ENCODE results near the gene ZNF516. TPM values are rescaled to one million over a fixed set of nuclear protein-coding genes. Genes with fewer than 3 reads are reported as not detected.
A peak's percentile ranks its signal among the peaks of the same experiment; 100 is the strongest.

The ZNF516 gene
- total RNA-seq, 6 donors from 2014 or later = 21.9 to 44.3 (median 36.5) TPM

DNA sequence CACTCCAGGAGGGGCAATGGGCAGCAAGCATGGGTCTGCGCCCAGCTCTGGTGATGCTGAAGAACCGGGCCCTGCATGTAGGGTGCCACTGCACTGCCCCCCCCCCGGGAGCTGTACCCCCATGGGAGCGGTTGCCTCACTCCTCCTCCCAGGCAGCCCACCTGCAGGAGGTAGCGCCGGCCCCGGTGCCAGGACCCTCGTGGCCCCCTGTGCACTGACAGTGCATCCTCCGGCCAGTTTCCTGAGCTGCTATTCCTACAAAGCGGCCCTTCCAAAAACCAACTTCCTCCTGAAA is 109.4 kb downstream of the ZNF516 start:
- H3K9me3 ChIP-seq = no peaks in the 10 kb centered on the region
- DNase-seq = peak in 1 of 2 donors; percentile 14
- H3K27ac ChIP-seq = no peak overlapping the region
- no peaks in the 10 kb centered on the region for H3K27me3 ChIP-seq
- no peaks in the 10 kb centered on the region for H3K36me3 ChIP-seq
- H3K4me3 ChIP-seq = no peak overlapping the region
- no peak for ATAC-seq (ENCODE audit: low FRiP score in 2 of 2)
- H3K4me1 ChIP-seq = peaks cover 4 to 20% (median 7%) of the 10 kb centered on the region in 4 donors
- TF ChIP-seq POLR2A (IDR thresholded peaks at IDR 0.05) (no peak), POLR2AphosphoS5 (IDR thresholded peaks at IDR 0.05) (no peak), EP300 (IDR thresholded peaks at IDR 0.05) (no peak)
- TF ChIP-seq, protein P1, sequence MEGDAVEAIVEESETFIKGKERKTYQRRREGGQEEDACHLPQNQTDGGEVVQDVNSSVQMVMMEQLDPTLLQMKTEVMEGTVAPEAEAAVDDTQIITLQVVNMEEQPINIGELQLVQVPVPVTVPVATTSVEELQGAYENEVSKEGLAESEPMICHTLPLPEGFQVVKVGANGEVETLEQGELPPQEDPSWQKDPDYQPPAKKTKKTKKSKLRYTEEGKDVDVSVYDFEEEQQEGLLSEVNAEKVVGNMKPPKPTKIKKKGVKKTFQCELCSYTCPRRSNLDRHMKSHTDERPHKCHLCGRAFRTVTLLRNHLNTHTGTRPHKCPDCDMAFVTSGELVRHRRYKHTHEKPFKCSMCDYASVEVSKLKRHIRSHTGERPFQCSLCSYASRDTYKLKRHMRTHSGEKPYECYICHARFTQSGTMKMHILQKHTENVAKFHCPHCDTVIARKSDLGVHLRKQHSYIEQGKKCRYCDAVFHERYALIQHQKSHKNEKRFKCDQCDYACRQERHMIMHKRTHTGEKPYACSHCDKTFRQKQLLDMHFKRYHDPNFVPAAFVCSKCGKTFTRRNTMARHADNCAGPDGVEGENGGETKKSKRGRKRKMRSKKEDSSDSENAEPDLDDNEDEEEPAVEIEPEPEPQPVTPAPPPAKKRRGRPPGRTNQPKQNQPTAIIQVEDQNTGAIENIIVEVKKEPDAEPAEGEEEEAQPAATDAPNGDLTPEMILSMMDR (IDR thresholded peaks at IDR 0.05) = no peak
- WGBS, 2 donors = 87 to 97% methylated on average over 9 of the region's 10 CpGs

DNA sequence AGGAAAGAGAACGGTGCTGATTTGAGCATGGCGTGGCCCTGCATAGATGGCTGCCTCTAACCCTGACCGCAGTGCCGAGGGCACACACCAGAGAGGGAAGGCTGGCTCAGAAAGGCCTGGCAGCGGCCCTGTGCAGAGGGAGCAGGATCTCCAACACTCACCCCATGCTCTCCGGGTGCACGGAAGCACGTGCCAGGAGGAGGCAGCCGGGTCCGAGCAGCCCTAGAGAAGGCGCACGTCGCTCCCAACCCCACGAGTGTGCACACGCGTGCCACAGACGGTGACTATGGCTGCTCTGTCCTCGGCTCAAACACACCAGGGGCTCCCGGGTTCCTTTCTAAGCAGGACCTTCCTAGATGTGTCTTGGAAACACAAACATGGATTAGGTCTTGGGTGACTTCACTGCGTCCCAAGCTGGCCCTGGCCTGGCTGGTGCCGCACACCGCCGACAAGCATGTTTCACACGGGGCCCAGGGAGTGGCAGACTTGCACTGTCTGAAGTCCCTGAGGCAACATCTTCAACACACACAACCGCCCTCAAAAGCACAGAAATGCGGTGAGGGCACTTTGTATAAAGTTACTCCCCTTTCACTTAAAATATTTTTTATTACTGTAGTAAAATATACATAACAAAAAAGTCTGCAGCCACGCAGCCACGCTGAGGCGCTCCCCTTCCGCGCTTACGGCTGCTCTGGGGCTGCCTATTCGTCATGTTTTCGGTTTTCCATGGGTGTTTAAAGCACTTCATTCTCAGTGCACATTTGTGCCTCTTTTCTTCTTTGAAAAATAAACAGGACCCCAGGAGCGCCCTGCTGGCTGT is 110.0 kb downstream of the ZNF516 start:
- no peak for TF ChIP-seq EP300 (IDR thresholded peaks at IDR 0.05)
- TF ChIP-seq, protein P1 (IDR thresholded peaks at IDR 0.05) = no peak
- TF ChIP-seq POLR2A (IDR thresholded peaks at IDR 0.05) = no peak
- TF ChIP-seq POLR2AphosphoS5 (IDR thresholded peaks at IDR 0.05) = no peak
- 93 to 95% methylated on average over 18 to 35 of the region's 35 CpGs for WGBS, 2 donors
- no peaks in the 10 kb centered on the region for H3K27me3 ChIP-seq
- H3K27ac ChIP-seq = no peak overlapping the region
- ATAC-seq (ENCODE audit: low FRiP score in 2 of 2) = no peak
- no peaks in the 10 kb centered on the region for H3K9me3 ChIP-seq
- H3K4me1 ChIP-seq = peaks cover 0 to 15% (median 2%) of the 10 kb centered on the region in 4 donors
- H3K36me3 ChIP-seq = peaks cover 0 to 1% (median 0%) of the 10 kb centered on the region in 4 donors
- peak in 1 of 2 donors; percentile 13 for DNase-seq
- no peak overlapping the region for H3K4me3 ChIP-seq

- DNase-seq (peak in 1 of 2 donors; percentile 15), ATAC-seq (ENCODE audit: low FRiP score in 2 of 2) (no peak)
- peaks cover 0 to 8% (median 0%) of the 10 kb centered on the region in 4 donors for H3K4me1 ChIP-seq
- H3K27ac ChIP-seq = no peak overlapping the region
- TF ChIP-seq POLR2AphosphoS5 (IDR thresholded peaks at IDR 0.05) = no peak
- TF ChIP-seq, protein P1 (IDR thresholded peaks at IDR 0.05) = no peak
- no peak overlapping the region for H3K4me3 ChIP-seq
- no peaks in the 10 kb centered on the region for H3K27me3 ChIP-seq
- peaks cover 2 to 9% (median 7%) of the 10 kb centered on the region in 4 donors for H3K36me3 ChIP-seq
- 93 to 94% methylated on average over 14 to 29 of the region's 30 CpGs for WGBS, 2 donors
- H3K9me3 ChIP-seq = no peaks in the 10 kb centered on the region
These were observed 110.8 kb downstream of the ZNF516 start for GRCh38 chr18:76384114-76384790.

- DNase-seq = peak in 1 of 2 donors; percentile 19
- Histone ChIP-seq H3K27me3 (no peaks in the 10 kb centered on the region), H3K4me3 (no peak overlapping the region), H3K4me1 (peaks cover 0 to 4% (median 0%) of the 10 kb centered on the region in 4 donors), H3K27ac (no peak overlapping the region), H3K36me3 (peaks cover 8 to 16% (median 14%) of the 10 kb centered on the region in 4 donors), H3K9me3 (no peaks in the 10 kb centered on the region)
- no peak for TF ChIP-seq POLR2AphosphoS5 (IDR thresholded peaks at IDR 0.05)
- no peak for ATAC-seq (ENCODE audit: low FRiP score in 2 of 2)
- WGBS, 2 donors = 89 to 95% methylated on average over 12 to 13 of the region's 13 CpGs
These were observed 111.4 kb downstream of the ZNF516 start for GRCh38 chr18:76383636-76384035.

GRCh38 chr18:76382275-76382674 is 112.8 kb downstream of the ZNF516 start:
- peaks cover 8 to 26% (median 20%) of the 10 kb centered on the region in 4 donors for H3K36me3 ChIP-seq
- no peak overlapping the region for H3K4me3 ChIP-seq
- H3K4me1 ChIP-seq = peaks cover 0 to 4% (median under 1%) of the 10 kb centered on the region in 4 donors
- ATAC-seq (ENCODE audit: low FRiP score in 2 of 2) = no peak
- no peak for DNase-seq
- H3K27ac ChIP-seq = no peak overlapping the region
- 91% methylated on average over 8 of the region's 8 CpGs for WGBS, 2 donors
- TF ChIP-seq POLR2AphosphoS5 (IDR thresholded peaks at IDR 0.05) (no peak), POLR2A (IDR thresholded peaks at IDR 0.05) (no peak), EP300 (IDR thresholded peaks at IDR 0.05) (no peak)
- TF ChIP-seq, protein P1 (IDR thresholded peaks at IDR 0.05) = no peak
- no peaks in the 10 kb centered on the region for H3K9me3 ChIP-seq
- no peaks in the 10 kb centered on the region for H3K27me3 ChIP-seq
